Retina (tissue), 1 donor: ENCODE measurements around the gene PDZK1IP1.

Experiments
- DNase-seq: peaks from one replicate; pipeline ENCODE4 v3.0.0-alpha.2; 2016

The PDZK1IP1 gene

GRCh38 chr1:47189844-47190508 is at the start of gene PDZK1IP1:
PDZK1IP1 (minus strand) TSS chr1:47190036; CDS start chr1:47189932, 104 bp downstream.
- DNase-seq: no peak

DNA sequence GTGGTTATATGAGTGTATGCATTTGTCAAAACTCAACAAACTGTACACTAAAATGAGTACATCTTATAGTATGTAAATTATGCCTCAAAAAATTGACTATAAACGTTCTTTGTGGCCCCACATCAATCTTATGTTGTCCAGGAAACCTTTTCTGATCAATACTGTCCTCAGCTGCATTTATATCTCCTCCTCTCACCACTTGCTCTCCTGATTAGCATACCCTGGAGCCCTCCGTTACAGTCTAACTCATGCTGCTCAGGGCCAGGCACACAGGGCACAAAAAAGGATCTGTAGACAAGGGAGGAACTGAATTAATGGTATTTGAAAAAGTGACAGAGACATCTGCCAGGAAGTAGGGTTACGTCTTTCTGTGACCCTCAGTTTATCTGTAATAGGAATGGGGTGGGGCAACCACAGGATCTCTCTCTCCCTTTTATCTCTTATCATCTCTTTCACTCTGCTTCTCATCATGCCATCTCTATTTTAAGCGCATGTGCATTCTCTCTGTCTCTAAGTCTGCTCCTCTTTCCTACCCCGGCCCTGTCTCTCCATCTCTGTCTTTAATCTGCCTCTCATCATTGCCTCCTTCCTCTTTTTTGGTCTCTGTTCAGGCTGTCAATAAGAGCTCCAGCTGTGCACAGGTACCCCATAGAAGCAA is 49.2 kb upstream of the PDZK1IP1 start:
- DNase-seq: no peak

GRCh38 chr1:47235806-47236205 is 46.0 kb upstream of the PDZK1IP1 start:
- no peak for DNase-seq

DNA sequence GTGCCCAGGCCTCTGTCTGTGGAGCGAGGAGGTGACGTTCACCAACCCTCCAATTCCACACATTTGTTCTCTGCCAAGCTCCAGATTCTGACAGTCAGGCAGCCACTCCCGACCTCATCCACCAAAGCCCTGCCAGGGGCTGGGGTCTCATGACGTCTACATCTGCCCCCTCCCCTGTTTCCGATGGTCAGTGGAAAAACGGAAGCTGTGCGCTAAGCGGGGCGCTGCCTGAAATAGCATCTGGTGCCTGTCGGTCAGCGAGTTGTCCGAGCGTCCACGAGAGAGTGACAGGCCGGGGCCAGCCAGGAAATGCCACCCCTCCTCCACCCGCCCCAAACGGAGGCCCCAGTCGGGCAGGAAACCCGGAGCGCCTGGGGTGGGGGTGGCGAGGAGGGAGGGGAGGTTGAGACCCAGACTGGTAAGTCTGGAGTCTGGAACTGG is 45.4 kb upstream of the PDZK1IP1 start:
- peak; percentile 26 for DNase-seq

- DNase-seq: no peak
Measured at GRCh38 chr1:47233186-47233585, 43.4 kb upstream of the PDZK1IP1 start.

GRCh38 chr1:47232187-47232874 is 42.5 kb upstream of the PDZK1IP1 start, which contains the start of gene TAL1:
TAL1 (minus strand) TSS chr1:47232225; CDS start chr1:47225888, 6,337 bp downstream.
- DNase-seq: peak; percentile 66

DNA sequence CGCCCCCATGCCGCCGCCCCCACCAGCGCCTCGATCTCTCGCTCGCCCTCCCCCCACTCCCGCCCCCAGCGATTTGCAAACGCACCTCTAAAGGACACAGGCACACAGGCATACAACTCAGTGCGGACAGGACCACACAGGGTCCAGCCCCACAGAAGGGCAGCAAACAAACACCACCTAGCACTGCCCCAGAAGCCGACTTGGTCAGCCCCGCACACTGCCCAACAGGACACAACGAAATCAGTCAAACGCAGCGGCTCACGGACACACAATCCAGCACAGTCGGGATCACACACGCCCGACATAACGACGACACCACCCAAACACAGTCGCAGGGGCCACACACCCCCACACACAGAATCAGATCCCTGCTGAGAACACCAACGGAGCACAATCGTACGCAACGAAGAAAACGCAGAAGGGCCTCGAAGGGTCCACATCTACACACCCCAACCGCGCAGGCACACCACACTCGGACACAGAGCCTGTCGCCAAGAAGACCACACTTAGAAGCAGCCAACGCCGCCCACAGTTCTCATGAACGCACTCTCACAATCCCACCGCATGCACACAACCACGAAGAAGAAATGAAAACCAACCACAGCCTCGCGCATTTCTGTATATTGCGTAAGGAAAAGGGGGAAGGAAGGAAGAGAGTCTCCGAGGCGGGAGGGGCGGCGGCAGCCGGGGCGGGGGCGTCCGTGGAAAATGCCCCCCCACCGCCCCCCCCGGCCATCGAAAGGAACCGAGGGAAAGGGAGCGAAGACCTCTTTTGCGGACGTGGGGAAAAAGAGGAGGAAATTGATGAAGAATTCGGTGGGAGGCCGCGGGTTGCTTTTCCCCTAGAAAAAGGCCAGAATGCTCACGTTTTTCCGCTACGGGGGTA is 41.7 kb upstream of the PDZK1IP1 start:
- peak; percentile 91 for DNase-seq

GRCh38 chr1:47230692-47231300 is 41.0 kb upstream of the PDZK1IP1 start:
- peak; percentile 87 for DNase-seq

DNA sequence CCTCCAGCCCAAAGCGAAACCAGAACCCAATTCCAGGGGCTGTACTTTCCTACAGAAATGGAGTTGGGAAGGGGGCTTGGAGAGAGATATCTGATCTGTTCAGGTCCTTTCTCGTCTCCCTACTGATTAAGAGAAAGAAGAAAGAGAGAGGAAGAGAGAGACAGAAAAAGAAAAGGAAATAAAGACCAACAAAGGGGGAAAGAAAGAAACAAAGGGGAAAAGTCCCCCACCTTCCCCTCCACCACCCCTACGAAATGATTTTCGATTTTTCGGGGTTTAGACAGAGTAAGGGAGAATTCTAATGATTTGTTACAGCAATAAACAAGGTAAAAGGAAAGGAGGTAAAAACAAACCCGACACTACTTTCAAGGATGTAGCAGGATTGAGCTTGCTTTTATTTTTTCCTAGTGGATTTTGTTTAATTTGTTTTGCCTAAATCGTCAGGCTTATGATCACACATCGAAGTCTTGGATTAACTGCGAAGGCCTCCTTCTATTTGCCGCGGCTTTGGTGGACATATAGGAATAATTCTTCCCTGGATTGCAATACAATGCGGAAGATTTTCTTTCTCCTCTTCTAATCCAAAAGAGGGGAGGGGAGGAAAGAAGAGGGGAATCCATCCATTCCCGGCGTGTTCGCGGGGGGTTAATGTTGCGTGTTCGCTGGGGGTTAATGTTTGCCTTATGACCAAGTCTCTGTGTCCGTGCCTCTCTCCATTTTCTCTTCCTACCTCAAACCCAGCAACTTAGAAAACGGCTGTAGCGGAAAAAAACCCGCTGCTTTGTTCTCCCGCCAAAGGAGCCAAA is 40.3 kb upstream of the PDZK1IP1 start:
- peak; percentile 81 for DNase-seq

- DNase-seq: peak; percentile 63
Measured at GRCh38 chr1:47229031-47229885, 39.4 kb upstream of the PDZK1IP1 start.

DNA sequence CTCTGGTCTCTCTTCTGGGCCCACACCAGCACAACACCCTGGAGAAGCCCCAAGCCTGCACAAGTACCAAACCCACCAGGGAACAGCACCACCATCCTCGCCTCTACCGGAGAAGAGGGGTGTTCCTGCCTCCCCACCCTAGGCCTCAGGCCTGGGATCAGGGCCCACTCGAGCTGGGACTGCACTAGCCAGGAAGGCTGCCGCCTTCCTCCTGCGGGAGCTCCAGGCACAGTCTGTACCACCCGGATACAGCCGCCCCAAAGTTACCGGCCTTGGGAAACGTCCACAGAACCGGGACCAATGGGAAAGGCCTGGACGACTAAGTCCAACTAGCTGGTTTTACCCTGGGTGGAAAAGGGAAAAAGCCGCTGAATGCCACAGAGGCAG is 38.8 kb upstream of the PDZK1IP1 start:
- DNase-seq: no peak

GRCh38 chr1:47227341-47228232 is 37.8 kb upstream of the PDZK1IP1 start:
- peak; percentile 22 for DNase-seq

- DNase-seq: no peak
Measured at GRCh38 chr1:47226839-47227215, 37.0 kb upstream of the PDZK1IP1 start.

- DNase-seq: peak; percentile 50
Measured at GRCh38 chr1:47226121-47226838, 36.4 kb upstream of the PDZK1IP1 start.

- DNase-seq: peak; percentile 44
Measured at GRCh38 chr1:47225430-47226100, 35.7 kb upstream of the PDZK1IP1 start.

GRCh38 chr1:47224676-47225399 is 35.0 kb upstream of the PDZK1IP1 start:
- peak; percentile 63 for DNase-seq

- peak; percentile 8 for DNase-seq
Measured at GRCh38 chr1:47223921-47224675, 34.3 kb upstream of the PDZK1IP1 start.
